Upper lobe of right lung (tissue), 1 donor: ENCODE measurements around the gene UQCC2. TPM values are rescaled to one million over a fixed set of nuclear protein-coding genes. Genes with fewer than 3 reads are reported as not detected.

Experiments used
- ATAC-seq: fragments of 200-7000 bp; cut with Tn5 transposase; one replicate; pipeline ENCODE4 v1.9.1; 2020; ENCODE audit warnings: mild to moderate bottlenecking, moderate library complexity
- DNase-seq: peaks from one replicate; pipeline ENCODE4 v3.0.0-alpha.2; 2020
- H3K27ac ChIP-seq: fragments of 200-600 bp; one replicate; pipeline ENCODE4 v1.8.0; 2022
- H3K27me3 ChIP-seq: fragments of 200-600 bp; one replicate; pipeline ENCODE4 v1.8.0; 2022; ENCODE audit warnings: mild to moderate bottlenecking
- H3K36me3 ChIP-seq: fragments of 200-600 bp; one replicate; pipeline ENCODE4 v1.8.0; 2022
- H3K4me1 ChIP-seq: fragments of 200-600 bp; one replicate; pipeline ENCODE4 v1.8.0; 2022
- H3K4me3 ChIP-seq: fragments of 200-600 bp; one replicate; pipeline ENCODE4 v1.8.0; 2022; ENCODE audit warnings: mild to moderate bottlenecking
- H3K9me3 ChIP-seq: fragments of 200-600 bp; one replicate; pipeline ENCODE4 v1.8.0; 2022
- intact Hi-C: fragments of 100-400 bp; cut with DNase I; formaldehyde crosslinking; loops from one replicate; pipeline ENCODE4 v1.11.0; 2022
- total RNA-seq: library from RNA; stranded (reverse); fragmentation: NEBNext Ultra II Directional; extraction: Animal tissue kit (Norgen Biotek cat#: 25700); gene quantifications from one replicate; pipeline ENCODE4 v1.2.1, GENCODE V29; 2021
- TF ChIP-seq, protein P1 (sequence below): fragments of 200-600 bp; IDR thresholded peaks from one replicate; pipeline ENCODE4 v1.8.0; 2022; ENCODE audit warnings: antibody characterized with exemption
- donor health status: DM: no; HTN: yes; CAD: no; lungs with severe emphysema.

The UQCC2 gene
- total RNA-seq, 1 donor from 2014 or later: 40.6 TPM

DNA sequence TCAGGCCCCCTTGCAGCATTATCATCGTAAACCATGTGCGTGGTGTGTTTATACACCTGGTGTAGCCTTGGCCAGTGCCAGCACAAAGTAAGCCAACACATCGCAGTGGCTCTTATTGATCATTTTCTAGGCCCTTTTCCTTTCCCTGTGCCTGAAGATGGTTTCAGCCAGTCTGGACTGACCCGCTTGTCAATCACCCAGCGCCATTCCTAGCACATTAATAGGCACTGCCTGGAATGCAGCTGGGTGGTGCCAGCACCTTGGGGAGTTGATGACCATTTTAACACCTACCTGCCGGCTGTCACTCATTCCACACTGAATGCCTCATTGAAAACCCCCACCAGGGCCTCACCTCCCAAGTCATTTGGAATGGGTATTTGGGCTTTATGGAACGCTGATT, 4.9 kb upstream of the UQCC2 start:
- no peak overlapping the region for H3K4me3 ChIP-seq
- ATAC-seq (no peak), DNase-seq (peak; percentile 61)
- no peaks in the 10 kb centered on the region for H3K36me3 ChIP-seq
- no peaks in the 10 kb centered on the region for H3K9me3 ChIP-seq
- TF ChIP-seq, protein P1, sequence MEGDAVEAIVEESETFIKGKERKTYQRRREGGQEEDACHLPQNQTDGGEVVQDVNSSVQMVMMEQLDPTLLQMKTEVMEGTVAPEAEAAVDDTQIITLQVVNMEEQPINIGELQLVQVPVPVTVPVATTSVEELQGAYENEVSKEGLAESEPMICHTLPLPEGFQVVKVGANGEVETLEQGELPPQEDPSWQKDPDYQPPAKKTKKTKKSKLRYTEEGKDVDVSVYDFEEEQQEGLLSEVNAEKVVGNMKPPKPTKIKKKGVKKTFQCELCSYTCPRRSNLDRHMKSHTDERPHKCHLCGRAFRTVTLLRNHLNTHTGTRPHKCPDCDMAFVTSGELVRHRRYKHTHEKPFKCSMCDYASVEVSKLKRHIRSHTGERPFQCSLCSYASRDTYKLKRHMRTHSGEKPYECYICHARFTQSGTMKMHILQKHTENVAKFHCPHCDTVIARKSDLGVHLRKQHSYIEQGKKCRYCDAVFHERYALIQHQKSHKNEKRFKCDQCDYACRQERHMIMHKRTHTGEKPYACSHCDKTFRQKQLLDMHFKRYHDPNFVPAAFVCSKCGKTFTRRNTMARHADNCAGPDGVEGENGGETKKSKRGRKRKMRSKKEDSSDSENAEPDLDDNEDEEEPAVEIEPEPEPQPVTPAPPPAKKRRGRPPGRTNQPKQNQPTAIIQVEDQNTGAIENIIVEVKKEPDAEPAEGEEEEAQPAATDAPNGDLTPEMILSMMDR: no peak
- peaks cover 27% of the 10 kb centered on the region for H3K4me1 ChIP-seq
- H3K27me3 ChIP-seq: no peaks in the 10 kb centered on the region
- intact Hi-C loops: no loop called here
- no peak overlapping the region for H3K27ac ChIP-seq

- Histone ChIP-seq H3K27ac (no peak overlapping the region), H3K36me3 (no peaks in the 10 kb centered on the region), H3K9me3 (no peaks in the 10 kb centered on the region), H3K4me1 (peaks cover 34% of the 10 kb centered on the region), H3K4me3 (no peak overlapping the region), H3K27me3 (no peaks in the 10 kb centered on the region)
- DNase-seq: peak; percentile 18
- ATAC-seq: no peak
- TF ChIP-seq, protein P1: no peak
- intact Hi-C loops: no loop called here
These were observed 3.0 kb upstream of the UQCC2 start for GRCh38 chr6:33714385-33715040.

DNA sequence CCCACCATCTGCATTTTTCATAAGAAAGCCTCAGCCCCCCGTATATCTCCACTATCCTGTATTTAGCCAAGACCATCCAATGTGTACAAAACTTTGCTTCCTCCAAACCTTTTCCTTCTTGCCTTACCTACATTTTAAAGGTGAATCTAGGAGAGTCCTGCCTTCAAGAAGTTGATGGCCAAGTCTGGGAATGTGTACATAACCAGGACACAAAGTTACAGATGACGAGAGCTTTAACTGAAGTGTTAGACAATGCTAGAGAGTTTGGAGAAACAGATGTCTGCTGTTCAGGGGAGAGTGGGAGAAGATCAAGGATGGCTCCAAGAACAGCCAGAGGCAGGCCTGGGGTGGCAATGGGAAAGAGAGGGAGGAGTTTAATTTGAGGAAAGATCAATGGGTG, 2.3 kb upstream of the UQCC2 start:
- ATAC-seq (no peak), DNase-seq (no peak)
- TF ChIP-seq, protein P1: no peak
- intact Hi-C loops: no loop called here
- H3K4me3 ChIP-seq: no peak overlapping the region
- peaks cover 28% of the 10 kb centered on the region for H3K4me1 ChIP-seq
- no peaks in the 10 kb centered on the region for H3K27me3 ChIP-seq
- H3K27ac ChIP-seq: no peak overlapping the region
- no peaks in the 10 kb centered on the region for H3K9me3 ChIP-seq
- no peaks in the 10 kb centered on the region for H3K36me3 ChIP-seq

- no peaks in the 10 kb centered on the region for H3K36me3 ChIP-seq
- DNase-seq (no peak), ATAC-seq (no peak)
- intact Hi-C loops: no loop called here
- peaks cover 19% of the 10 kb centered on the region for H3K4me1 ChIP-seq
- TF ChIP-seq, protein P1: no peak
- H3K9me3 ChIP-seq: no peaks in the 10 kb centered on the region
- H3K27ac ChIP-seq: no peak overlapping the region
- H3K4me3 ChIP-seq: no peak overlapping the region
- H3K27me3 ChIP-seq: no peaks in the 10 kb centered on the region
These were observed 1.4 kb upstream of the UQCC2 start for GRCh38 chr6:33712914-33713313.

GRCh38 chr6:33710296-33711121, 991 bp downstream of the UQCC2 start:
- intact Hi-C loops: no loop called here
- Histone ChIP-seq H3K27me3 (no peaks in the 10 kb centered on the region), H3K27ac (peak overlapping the region; percentile 79), H3K9me3 (no peaks in the 10 kb centered on the region), H3K4me1 (peaks cover 8% of the 10 kb centered on the region), H3K36me3 (no peaks in the 10 kb centered on the region), H3K4me3 (peak overlapping the region; percentile 67)
- TF ChIP-seq, protein P1: no peak
- ATAC-seq: no peak
- DNase-seq: peak; percentile 23
